Measurements from ENCODE around the gene MTA3. TPM values are rescaled to one million over a fixed set of nuclear protein-coding genes. Genes with fewer than 3 reads are reported as not detected.

Gene MTA3
- total RNA-seq, 1 donor from 2014 or later: 107 TPM

DNA sequence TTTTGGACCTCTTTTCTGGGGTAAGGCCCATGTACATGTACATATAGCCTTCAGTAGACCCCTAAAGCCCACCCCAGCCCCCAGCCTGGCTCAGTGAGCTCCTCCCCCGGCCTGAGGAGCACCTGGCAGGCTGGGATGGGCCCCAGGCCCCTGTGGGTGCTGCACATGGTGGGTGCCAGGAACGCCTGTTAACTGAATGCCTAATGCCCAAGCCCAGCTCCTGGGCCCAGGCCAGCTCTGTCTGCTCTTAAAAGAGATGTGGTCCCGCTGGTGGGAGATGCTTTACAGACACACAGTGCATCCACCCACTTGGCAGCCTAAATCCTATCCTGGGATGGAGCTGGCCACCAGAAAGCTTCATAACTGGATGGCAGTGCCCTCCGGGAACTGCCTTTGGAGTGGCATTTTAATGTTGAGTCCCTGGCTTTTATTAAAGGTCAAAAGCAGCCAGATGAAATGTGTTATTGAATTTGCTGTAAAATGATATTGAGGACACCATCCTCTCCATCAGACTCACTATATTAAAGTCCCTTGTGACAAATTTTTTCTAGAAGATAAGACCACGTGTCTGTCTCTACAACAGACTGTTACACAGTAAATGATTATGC lies 203.2 kb downstream of the MTA3 start:
- TF ChIP-seq, protein P1, sequence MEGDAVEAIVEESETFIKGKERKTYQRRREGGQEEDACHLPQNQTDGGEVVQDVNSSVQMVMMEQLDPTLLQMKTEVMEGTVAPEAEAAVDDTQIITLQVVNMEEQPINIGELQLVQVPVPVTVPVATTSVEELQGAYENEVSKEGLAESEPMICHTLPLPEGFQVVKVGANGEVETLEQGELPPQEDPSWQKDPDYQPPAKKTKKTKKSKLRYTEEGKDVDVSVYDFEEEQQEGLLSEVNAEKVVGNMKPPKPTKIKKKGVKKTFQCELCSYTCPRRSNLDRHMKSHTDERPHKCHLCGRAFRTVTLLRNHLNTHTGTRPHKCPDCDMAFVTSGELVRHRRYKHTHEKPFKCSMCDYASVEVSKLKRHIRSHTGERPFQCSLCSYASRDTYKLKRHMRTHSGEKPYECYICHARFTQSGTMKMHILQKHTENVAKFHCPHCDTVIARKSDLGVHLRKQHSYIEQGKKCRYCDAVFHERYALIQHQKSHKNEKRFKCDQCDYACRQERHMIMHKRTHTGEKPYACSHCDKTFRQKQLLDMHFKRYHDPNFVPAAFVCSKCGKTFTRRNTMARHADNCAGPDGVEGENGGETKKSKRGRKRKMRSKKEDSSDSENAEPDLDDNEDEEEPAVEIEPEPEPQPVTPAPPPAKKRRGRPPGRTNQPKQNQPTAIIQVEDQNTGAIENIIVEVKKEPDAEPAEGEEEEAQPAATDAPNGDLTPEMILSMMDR (IDR thresholded peaks at IDR 0.05; ENCODE audit: unreplicated experiment): no peak
- H3K4me1 Mint-ChIP-seq: no peaks in the 10 kb centered on the region
- no peak overlapping the region for H3K27ac Mint-ChIP-seq
- DNase-seq (ENCODE audit: low spot score in 2 of 2, unreplicated experiment in 2 of 2): no peak
- no peak overlapping the region for H3K4me3 Mint-ChIP-seq
- no peaks in the 10 kb centered on the region for H3K9me3 Mint-ChIP-seq
- no peaks in the 10 kb centered on the region for H3K27me3 Mint-ChIP-seq (ENCODE audit: low read depth)
- no peaks in the 10 kb centered on the region for H3K36me3 Mint-ChIP-seq

DNA sequence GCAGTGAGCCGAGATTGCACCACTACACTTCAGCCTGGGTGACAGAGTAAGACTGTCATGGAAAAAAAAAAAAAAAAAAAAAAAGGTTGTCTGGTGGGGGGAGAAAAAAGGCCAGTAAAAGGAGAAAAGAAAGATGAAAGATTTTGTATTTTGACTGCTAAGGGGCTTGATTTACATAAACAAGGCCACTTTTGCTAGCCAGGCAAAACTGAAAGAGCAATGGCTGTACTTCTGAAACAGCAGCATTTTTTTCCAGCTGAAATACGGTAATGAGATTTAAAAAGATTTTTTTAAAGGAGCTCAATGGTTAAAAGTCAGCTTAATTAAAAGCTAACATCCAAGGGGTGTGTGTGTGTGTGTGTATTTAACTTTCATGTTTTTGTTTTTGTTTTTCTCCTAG lies 206.8 kb downstream of the MTA3 start:
- Mint-ChIP-seq H3K4me3 (no peak overlapping the region), H3K27ac (no peak overlapping the region), H3K36me3 (peaks cover 13% of the 10 kb centered on the region), H3K4me1 (no peaks in the 10 kb centered on the region), H3K9me3 (peaks cover 7% of the 10 kb centered on the region), H3K27me3 (ENCODE audit: low read depth) (no peaks in the 10 kb centered on the region)
- TF ChIP-seq, protein P1 (IDR thresholded peaks at IDR 0.05; ENCODE audit: unreplicated experiment): no peak
- no peak for DNase-seq (ENCODE audit: low spot score in 2 of 2, unreplicated experiment in 2 of 2)

DNA sequence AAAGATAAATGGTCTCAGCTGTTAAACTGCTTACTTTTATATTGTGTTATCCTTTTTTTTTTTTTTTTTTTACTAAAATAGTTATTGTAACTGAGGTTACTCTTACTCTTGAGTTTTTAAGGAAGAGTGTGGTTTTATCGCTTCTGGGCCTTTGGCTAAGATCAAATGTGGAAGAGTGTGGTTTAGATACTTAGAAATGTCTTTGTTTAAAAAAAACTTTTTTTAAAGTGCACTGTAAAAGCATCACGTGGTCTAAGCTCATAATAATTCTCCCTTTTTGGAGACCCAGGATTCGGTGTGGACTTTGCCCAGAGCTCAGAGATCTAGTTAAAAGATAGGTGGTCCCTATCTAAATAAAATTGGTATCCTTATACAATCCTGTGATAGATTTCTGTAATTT lies 207.4 kb downstream of the MTA3 start:
- Mint-ChIP-seq H3K4me1 (no peaks in the 10 kb centered on the region), H3K27ac (no peak overlapping the region), H3K27me3 (ENCODE audit: low read depth) (no peaks in the 10 kb centered on the region), H3K9me3 (peaks cover 7% of the 10 kb centered on the region), H3K36me3 (peaks cover 17% of the 10 kb centered on the region), H3K4me3 (no peak overlapping the region)
- DNase-seq (ENCODE audit: low spot score in 2 of 2, unreplicated experiment in 2 of 2): no peak
- TF ChIP-seq, protein P1 (IDR thresholded peaks at IDR 0.05; ENCODE audit: unreplicated experiment): no peak

DNA sequence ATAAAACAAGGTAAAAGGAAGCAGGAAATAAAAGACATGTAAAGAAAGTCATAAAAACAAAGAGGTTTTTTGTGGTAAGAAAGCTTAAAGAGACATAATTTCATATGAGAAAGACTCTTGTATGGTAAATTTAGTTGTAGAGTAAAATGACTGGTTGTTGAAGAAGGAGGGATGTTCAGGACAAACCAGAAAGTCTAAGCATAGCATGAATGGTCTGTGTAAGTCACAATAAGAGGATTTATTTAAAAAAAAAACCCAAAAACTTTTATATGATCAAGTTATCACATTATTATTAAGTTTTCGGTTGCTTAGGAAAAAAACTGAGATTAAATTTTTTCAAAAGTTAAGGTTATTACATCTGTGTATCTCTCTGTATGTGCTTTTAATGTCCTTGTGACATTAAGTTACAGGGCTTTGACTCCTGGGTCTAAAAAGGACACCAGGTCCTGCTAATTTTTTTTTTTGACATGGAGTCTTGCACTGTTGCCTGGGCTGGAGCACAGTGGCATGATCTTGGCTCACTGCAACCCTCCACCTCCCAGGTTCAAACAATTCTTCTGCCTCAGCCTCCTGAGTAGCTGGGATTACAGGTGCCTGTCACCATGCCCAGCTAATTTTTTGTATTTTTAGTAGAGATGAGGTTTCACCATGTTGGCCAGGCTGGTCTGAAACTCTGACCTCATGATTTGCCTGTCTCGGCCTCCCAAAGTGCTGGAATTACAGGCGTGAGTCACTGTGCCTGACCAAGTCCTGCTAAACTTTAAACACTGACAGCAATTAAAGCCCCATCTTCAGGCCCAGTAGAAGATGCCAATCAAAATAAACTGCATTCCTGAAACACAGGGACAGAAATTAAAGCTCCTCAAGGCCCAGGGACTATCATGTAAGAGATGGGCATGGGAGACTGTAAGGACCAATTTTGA lies 209.7 kb downstream of the MTA3 start:
- Mint-ChIP-seq H3K9me3 (peaks cover 17% of the 10 kb centered on the region), H3K27ac (no peak overlapping the region), H3K27me3 (ENCODE audit: low read depth) (no peaks in the 10 kb centered on the region), H3K36me3 (peaks cover 36% of the 10 kb centered on the region), H3K4me1 (no peaks in the 10 kb centered on the region), H3K4me3 (no peak overlapping the region)
- DNase-seq (ENCODE audit: low spot score in 2 of 2, unreplicated experiment in 2 of 2): no peak
- TF ChIP-seq, protein P1 (IDR thresholded peaks at IDR 0.05; ENCODE audit: unreplicated experiment): no peak

DNA sequence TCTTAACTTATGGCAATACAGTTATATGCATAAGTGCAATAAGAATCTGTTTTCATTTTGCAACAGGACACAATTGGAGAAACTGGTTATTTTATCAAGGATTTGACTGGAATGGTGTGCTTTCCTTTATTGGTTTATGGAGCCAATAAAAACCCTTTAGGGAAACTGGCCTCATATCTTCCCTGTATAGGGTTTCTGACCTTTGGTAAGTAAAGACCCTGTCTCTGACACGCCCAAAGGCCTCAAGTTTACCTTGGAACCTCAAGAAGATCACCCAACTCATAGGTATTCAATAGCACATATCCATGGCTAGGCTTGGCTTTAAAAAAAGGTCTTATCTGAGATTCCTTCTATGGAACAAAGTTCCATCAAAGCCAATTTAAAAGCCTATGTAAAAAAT lies 212.7 kb downstream of the MTA3 start:
- Mint-ChIP-seq H3K4me3 (no peak overlapping the region), H3K4me1 (no peaks in the 10 kb centered on the region), H3K36me3 (peaks cover 40% of the 10 kb centered on the region), H3K27ac (no peak overlapping the region), H3K27me3 (ENCODE audit: low read depth) (no peaks in the 10 kb centered on the region), H3K9me3 (peaks cover 17% of the 10 kb centered on the region)
- TF ChIP-seq, protein P1 (IDR thresholded peaks at IDR 0.05; ENCODE audit: unreplicated experiment): no peak
- no peak for DNase-seq (ENCODE audit: low spot score in 2 of 2, unreplicated experiment in 2 of 2)

All from mesothelial cell of epicardium (in vitro differentiated cells).